ENCODE results near the gene HEXIM2.
"Not testable (repeated sequence)": the region's sequence is repeated elsewhere in the genome, so short reads cannot be mapped to it uniquely, and the experiment has no call there.

Gene HEXIM2

DNA sequence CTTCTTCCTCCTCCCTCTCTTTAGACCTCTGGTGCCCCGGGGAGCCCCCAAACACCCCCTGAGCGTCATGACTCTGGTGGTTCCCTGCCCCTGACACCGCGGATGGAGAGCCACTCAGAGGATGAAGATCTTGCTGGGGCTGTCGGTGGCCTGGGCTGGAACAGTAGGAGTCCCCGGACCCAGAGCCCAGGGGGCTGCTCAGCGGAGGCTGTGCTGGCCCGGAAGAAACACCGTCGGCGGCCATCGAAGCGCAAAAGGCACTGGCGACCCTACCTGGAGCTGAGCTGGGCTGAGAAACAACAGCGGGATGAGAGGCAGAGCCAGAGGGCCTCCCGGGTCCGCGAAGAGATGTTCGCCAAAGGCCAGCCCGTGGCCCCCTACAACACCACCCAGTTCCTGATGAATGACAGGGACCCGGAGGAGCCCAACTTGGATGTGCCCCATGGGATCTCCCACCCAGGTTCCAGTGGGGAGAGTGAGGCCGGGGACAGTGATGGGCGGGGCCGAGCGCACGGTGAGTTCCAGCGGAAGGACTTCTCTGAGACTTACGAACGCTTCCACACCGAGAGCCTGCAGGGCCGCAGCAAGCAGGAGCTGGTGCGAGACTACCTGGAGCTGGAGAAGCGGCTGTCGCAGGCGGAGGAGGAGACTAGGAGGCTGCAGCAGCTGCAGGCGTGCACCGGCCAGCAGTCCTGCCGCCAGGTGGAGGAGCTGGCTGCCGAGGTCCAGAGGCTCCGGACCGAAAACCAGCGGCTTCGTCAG is 7.5 kb downstream of the HEXIM2 start:
- no peak for DNase-seq (ENCODE audit: low read depth in 2 of 2)

GRCh38 chr17:45170280-45170930 is 8.7 kb downstream of the HEXIM2 start:
- no peak for DNase-seq (ENCODE audit: low read depth in 2 of 2)

GRCh38 chr17:45170931-45171337 is 9.3 kb downstream of the HEXIM2 start:
- DNase-seq (ENCODE audit: low read depth in 2 of 2), result no peak

GRCh38 chr17:45171338-45172231 is 9.9 kb downstream of the HEXIM2 start:
- DNase-seq (ENCODE audit: low read depth in 2 of 2), result no peak

- DNase-seq (ENCODE audit: low read depth in 2 of 2), result no peak
These were observed 10.5 kb downstream of the HEXIM2 start for GRCh38 chr17:45172232-45172540.

DNA sequence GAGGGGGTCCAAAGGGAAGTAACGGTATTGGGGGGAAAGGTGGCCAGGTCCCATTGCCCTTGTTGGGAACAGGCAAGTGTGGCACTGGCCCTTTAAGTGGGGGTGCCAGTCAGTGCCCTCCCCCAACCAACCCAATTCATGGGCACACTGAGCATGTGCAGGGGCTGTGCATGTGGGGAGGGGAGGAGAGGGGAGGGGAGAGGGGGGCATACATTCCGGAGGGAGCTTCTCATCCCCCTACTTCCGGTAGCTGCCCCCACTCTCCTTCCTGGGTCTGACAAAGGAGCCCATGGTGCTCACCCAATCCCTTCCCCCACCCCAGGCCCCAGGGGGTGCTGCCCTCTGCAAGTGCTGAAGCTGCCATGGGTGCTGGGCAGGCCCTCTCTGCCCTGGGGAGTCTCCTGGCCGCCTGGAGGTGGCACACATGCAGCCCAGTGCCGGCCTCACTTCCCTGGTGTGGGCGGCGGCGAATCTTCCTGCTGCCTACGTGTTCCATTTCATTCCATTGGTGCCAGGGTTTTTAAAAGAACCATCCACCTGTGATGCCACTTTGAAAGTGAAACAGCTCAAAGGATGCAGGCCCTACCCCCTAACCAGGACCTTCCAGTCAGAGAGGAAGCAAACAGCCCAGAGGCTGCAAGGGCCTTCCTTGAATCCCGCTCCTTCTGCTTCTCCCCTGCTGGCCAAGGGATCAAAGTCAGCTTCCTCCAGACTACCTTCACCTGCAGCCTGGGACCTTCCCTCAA is 11.0 kb downstream of the HEXIM2 start:
- peak; percentile 26 to 41 for DNase-seq (ENCODE audit: low read depth in 2 of 2)

GRCh38 chr17:45175759-45176115 is 14.1 kb downstream of the HEXIM2 start:
- no peak for DNase-seq (ENCODE audit: low read depth in 2 of 2)

GRCh38 chr17:45177563-45177962 is 15.9 kb downstream of the HEXIM2 start:
- no peak for DNase-seq (ENCODE audit: low read depth in 2 of 2)

DNA sequence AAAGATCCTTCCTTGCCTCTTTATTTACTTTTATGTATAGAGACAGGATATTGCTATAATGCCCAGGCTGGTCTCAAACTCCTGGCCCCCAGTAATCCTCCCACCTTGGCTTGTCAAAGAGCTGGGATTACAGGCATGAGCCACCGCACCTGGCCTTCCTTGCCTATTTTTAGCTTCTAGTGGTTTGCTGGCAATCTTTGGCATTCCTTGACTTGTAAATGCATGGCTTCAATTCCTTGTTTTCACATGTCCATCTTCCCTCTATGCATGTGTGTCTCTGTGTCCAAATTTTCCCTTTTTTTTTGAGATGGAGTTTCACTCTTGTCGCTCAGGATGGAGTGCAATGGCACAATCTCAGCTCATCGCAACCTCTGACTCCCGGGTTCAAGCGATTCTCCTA is 22.5 kb downstream of the HEXIM2 start:
- no peak for DNase-seq (ENCODE audit: low read depth in 2 of 2)

DNA sequence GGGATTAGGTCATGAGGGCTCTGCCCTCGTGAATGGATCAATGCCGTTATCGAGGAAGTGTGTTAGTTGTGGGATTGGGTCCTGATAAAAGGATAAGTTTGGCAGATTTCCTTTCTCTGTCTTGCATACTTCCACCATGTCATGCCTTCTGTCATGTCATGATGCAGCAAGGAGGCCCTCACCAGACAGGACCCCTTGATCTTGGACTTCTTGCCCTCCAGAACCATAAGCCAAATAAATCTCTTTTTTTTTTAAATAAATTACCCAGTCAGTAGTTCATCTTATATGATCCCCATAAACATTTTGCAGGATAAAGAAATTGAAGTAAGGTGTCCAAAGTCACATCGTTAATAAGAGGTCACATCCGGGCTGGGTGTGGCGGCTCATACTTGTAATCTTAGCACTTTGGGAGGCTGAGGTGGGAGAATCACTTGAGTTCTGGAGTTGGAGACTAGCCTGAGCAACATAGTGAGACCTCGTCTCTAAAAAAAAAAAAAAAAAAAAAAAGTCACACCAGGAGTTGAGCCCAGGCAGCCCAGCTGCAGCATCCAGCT is 25.2 kb downstream of the HEXIM2 start:
- DNase-seq (ENCODE audit: low read depth in 2 of 2), result no peak

GRCh38 chr17:45189009-45189408 is 27.3 kb downstream of the HEXIM2 start:
- no peak for DNase-seq (ENCODE audit: low read depth in 2 of 2)

DNA sequence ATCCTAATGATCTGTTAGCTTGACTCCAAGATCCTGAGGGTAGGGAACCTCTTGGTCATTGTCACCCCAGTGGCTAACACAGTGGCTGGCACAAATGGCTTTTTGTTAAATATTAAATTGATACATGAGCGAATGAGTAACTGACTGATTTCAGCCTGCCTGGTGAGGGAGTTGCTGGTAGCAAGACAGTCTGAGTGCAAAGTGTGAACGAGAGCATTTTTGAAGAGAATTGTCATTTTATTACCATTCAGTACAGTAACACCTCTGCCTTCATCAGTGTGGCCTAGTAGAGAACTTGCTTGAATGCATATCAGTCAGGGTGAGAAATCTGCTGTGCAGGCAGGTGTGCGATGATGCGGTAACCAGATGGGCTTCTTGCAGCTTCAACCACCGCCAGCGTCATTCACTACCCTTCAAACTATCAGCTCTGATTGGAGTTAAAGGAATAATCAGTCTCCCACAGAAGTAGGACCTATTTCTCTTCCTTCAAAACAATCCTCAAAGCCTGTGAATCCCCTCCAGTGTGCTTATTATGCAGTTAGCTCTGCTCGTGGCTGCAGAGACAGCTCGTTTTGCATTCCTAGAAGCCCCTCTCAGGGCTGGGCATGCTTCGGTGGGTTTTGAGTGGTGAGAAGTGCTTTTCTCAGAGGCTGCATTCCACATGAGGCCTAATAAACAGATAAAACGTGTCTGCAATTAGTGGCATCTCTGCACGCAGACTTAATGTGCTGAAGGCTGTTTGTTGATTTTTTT is 29.0 kb downstream of the HEXIM2 start:
- DNase-seq (ENCODE audit: low read depth in 2 of 2), result no peak

- no peak for DNase-seq (ENCODE audit: low read depth in 2 of 2)
These were observed 33.7 kb downstream of the HEXIM2 start for GRCh38 chr17:45195424-45195823.

GRCh38 chr17:45197108-45197507 is 35.4 kb downstream of the HEXIM2 start:
- DNase-seq (ENCODE audit: low read depth in 2 of 2), result no peak

DNA sequence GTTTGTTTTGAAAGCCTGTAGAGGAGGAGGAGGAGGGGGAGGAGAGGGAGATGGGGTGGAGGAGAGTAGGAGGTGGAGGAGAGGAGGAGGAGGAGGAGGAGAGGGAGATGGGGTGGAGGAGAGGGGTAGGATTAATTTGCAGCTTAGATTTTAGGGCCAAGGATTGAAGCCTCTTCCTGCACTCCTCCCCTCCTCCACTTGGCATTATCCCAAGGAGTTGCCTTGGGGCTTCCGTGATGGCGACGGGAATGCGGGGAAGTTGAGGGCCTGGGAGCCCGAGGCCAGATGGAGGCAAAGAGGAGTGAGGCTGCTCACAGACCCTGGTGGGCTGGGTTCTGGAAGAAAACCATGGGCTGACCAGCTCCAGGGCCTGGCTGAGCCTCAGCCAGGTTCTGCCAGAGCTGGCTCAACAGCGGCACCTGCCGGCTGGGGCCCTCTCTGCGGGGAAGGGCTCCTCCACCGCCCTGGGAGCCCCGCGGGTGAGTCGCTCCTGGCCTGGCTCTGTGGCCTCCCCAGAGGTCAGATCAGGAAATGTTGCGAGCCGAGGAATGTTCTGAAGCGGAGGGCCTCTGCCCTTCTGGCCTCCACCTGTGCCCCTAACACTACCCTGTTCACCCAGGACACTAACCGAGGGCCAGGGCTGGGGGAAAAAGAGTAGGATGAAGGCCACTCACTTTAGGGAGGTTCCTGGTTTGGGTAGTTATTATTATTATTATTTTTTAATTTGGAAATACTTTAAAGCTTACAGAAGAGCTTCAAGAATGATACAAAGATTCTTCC is 36.1 kb downstream of the HEXIM2 start:
- peak; percentile 85 to 91 for DNase-seq (ENCODE audit: low read depth in 2 of 2)

DNA sequence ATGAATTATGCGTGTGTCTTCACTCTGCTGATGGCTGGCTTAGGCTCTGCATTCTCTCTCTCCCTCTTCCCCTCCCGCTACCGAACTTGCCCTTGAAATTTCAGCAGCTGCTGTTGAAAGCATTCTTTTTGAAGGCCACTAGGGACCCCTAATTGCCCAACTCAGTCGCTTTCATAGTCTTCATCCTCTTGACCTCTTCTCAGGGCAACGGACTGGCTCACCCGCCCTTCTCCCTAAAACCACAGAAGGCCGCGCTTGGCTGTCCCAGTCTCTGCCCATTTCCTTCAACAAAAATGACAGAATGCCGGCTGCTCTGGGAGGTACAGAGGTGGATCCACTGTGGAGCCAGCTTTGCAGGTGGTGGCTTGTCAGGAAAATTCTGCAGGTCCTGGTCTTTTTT is 39.0 kb downstream of the HEXIM2 start:
- no peak for DNase-seq (ENCODE audit: low read depth in 2 of 2)

GRCh38 chr17:45201457-45201856 is 39.8 kb downstream of the HEXIM2 start:
- DNase-seq (ENCODE audit: low read depth in 2 of 2), result no peak

GRCh38 chr17:45201880-45202279 is 40.2 kb downstream of the HEXIM2 start:
- not testable (repeated sequence) for DNase-seq (ENCODE audit: low read depth in 2 of 2)

- peak; percentile 88 to 90 for DNase-seq (ENCODE audit: low read depth in 2 of 2)
These were observed 57.4 kb downstream of the HEXIM2 start for GRCh38 chr17:45218895-45219661.

Data from stimulated activated CD4-positive, alpha-beta T cell treated with anti-CD3 and anti-CD28 coated beads, Interleukin-1b, Interleukin-23, amount 100 ng/mL, for 4 hours (primary cell).